Activated naive CD8-positive, alpha-beta T cell (primary cell): ENCODE data around the gene KRTAP10-8.
"Not testable (repeated sequence)": the region's sequence is repeated elsewhere in the genome, so short reads cannot be mapped to it uniquely, and the experiment has no call there.

Experiments used
- H3K27ac Mint-ChIP-seq: one replicate; pipeline ENCODE4 v1.8.0; 2021; ENCODE audit warnings: mixed read lengths
- H3K27me3 Mint-ChIP-seq: one replicate; pipeline ENCODE4 v1.8.0; 2021; ENCODE audit warnings: mixed read lengths
- H3K36me3 Mint-ChIP-seq: one replicate; pipeline ENCODE4 v1.8.0; 2021; ENCODE audit warnings: mixed read lengths
- H3K4me1 Mint-ChIP-seq: one replicate; pipeline ENCODE4 v1.8.0; 2021; ENCODE audit warnings: low read depth, mixed read lengths
- H3K4me3 Mint-ChIP-seq: one replicate; pipeline ENCODE4 v1.8.0; 2021; ENCODE audit warnings: mild to moderate bottlenecking, mixed read lengths
- H3K9me3 Mint-ChIP-seq: one replicate; pipeline ENCODE4 v1.8.0; 2021; ENCODE audit warnings: low read depth, mixed read lengths

The KRTAP10-8 gene, protein sequence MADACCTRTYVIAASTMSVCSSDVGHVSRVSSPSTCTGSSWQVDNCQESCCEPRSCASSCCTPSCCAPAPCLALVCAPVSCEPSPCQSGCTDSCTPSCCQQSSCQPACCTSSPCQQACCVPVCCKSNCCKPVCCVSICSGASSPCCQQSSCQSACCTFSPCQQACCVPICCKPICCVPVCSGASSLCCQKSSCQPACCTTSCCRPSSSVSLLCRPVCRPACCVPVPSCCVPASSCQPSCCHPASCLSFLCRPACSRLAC

DNA sequence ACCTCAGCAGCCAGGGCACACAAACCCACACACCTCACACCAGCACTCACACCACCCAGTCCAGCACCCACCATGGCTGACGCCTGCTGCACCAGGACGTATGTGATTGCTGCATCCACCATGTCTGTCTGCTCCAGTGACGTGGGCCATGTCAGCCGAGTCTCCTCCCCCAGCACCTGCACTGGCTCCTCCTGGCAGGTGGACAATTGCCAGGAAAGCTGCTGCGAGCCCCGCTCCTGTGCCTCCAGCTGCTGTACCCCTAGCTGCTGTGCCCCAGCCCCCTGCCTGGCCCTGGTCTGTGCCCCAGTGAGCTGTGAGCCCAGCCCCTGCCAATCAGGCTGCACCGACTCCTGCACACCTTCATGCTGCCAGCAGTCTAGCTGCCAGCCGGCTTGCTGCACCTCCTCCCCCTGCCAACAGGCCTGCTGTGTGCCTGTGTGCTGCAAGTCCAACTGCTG, at the start of gene KRTAP10-8:
Gene KRTAP10-8 (plus strand): TSS at position 51 of the 458 bp plus-strand sequence. CDS start 22 bp downstream, at position 73.
- peaks cover 13% of the 10 kb centered on the region for H3K9me3 Mint-ChIP-seq
- H3K36me3 Mint-ChIP-seq, result peaks cover 14% of the 10 kb centered on the region
- no peak within 1 kb of the TSS for H3K27ac Mint-ChIP-seq
- H3K4me1 Mint-ChIP-seq, result peaks cover 21% of the 10 kb centered on the region
- no peaks in the 10 kb centered on the region for H3K27me3 Mint-ChIP-seq
- H3K4me3 Mint-ChIP-seq, result no peak within 1 kb of the TSS

GRCh38 chr21:44564099-44564498, 47.8 kb upstream of the KRTAP10-8 start:
- H3K36me3 Mint-ChIP-seq, result peaks cover 8% of the 10 kb centered on the region
- no peak overlapping the region for H3K4me3 Mint-ChIP-seq
- peaks cover 11% of the 10 kb centered on the region for H3K9me3 Mint-ChIP-seq
- H3K27ac Mint-ChIP-seq, result no peak overlapping the region
- peaks cover 15% of the 10 kb centered on the region for H3K4me1 Mint-ChIP-seq
- no peaks in the 10 kb centered on the region for H3K27me3 Mint-ChIP-seq

DNA sequence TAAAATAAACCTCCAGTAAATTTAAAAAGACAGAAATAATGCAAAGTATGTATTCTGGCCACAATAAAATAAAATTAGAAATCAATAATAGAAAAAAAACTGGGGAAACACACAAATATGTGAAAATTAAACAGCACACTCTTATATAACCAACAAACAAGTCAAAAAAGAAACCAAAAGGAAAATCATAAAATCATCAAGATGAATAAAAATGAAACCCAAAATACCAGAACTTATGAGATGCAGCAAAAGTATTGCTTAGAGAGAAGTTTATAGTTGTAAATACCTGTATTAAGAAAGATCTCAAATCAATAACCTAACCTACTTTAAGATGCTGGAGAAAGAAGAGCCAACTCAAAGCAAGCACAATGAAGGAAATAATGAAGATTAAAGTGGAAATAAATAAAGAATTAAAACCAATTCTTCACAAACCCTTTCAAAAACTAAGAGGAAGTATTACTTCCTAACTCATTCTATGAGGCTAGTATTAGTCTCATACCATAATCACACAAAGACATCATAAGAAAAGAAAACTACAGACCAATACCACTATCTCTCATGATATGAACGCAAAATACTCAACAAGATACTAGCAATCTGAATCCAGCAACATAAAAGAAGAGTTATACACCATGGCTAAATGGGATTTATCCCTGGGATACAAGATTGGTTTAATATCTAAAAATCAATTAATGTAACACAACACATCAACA, 46.8 kb upstream of the KRTAP10-8 start:
- Mint-ChIP-seq H3K36me3 (peaks cover 8% of the 10 kb centered on the region), H3K27ac (peak overlapping the region; percentile 30), H3K4me3 (no peak overlapping the region), H3K9me3 (peaks cover 11% of the 10 kb centered on the region), H3K27me3 (no peaks in the 10 kb centered on the region), H3K4me1 (peaks cover 15% of the 10 kb centered on the region)

DNA sequence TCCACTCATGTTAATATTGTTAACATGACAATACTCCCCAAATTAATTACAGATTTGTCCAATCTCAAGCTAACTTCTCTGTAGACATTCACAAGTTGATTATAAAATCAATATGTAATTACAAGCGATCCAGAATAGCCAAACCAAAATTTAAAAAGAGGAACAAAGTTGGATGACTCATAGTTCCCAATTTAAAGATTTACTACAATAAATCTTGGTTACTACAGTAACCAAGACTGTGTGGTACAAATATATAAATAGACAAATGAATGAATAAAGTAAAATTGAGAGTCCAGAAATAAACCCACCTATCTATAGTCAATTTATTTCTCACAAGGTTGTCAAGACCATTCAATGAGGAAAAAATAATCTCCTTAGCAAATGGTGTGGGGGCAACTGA, 45.5 kb upstream of the KRTAP10-8 start:
- peaks cover 2% of the 10 kb centered on the region for H3K36me3 Mint-ChIP-seq
- H3K9me3 Mint-ChIP-seq, result peaks cover 5% of the 10 kb centered on the region
- no peaks in the 10 kb centered on the region for H3K27me3 Mint-ChIP-seq
- no peak overlapping the region for H3K4me3 Mint-ChIP-seq
- no peak overlapping the region for H3K27ac Mint-ChIP-seq
- peaks cover 15% of the 10 kb centered on the region for H3K4me1 Mint-ChIP-seq

- H3K4me3 Mint-ChIP-seq, result no peak overlapping the region
- H3K4me1 Mint-ChIP-seq, result peaks cover 16% of the 10 kb centered on the region
- no peaks in the 10 kb centered on the region for H3K27me3 Mint-ChIP-seq
- peaks cover 2% of the 10 kb centered on the region for H3K36me3 Mint-ChIP-seq
- H3K27ac Mint-ChIP-seq, result no peak overlapping the region
- peaks cover 5% of the 10 kb centered on the region for H3K9me3 Mint-ChIP-seq
These were observed 44.3 kb upstream of the KRTAP10-8 start for GRCh38 chr21:44567481-44568171.

GRCh38 chr21:44568261-44568660, 43.6 kb upstream of the KRTAP10-8 start:
- H3K9me3 Mint-ChIP-seq, result peaks cover 2% of the 10 kb centered on the region
- H3K27me3 Mint-ChIP-seq, result no peaks in the 10 kb centered on the region
- no peak overlapping the region for H3K27ac Mint-ChIP-seq
- peaks cover 1% of the 10 kb centered on the region for H3K36me3 Mint-ChIP-seq
- peaks cover 16% of the 10 kb centered on the region for H3K4me1 Mint-ChIP-seq
- no peak overlapping the region for H3K4me3 Mint-ChIP-seq

DNA sequence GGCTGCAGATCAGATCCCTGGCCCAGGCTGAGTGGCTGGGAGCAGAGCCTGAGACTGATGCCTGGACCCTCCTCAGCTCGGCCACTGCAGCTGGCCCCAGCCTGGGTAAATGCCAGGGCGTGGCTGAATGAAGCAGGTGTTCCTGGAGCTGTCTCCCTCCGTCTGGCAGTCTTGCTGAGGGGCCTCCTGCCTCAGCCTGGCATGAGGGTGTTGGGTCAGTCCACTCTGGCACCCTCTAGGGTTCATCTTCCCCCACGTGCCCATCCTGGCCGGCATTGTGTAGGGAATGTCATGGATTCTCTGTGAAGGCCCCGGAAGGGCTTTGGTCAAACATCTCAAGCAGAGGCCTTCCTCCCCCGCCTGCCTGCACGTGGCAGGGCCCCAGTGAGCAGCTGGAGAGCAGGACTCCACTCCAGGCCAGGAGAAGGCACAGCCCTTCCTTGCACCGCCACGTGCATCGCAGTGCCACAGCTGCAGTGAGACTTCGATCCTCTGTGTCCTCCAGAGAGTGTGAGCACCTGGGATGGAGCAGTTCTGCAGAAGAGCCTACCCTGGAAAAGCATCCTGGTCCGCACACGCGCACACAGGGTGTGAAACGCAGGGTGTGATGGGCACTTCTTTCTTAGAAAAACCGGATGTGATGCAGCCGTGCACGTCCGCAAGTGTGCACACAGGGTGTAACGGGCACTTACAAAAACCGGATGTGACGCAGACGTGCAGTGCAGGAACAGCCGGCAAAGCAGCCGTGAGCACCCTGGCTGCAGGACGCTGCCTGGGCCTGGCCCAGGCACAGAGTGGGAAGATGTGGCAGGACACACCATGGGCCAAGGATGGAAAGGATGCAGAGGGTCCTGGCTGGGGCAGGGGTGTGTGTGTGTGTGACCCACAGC, 43.0 kb upstream of the KRTAP10-8 start:
- H3K27me3 Mint-ChIP-seq, result no peaks in the 10 kb centered on the region
- no peaks in the 10 kb centered on the region for H3K36me3 Mint-ChIP-seq
- no peak overlapping the region for H3K27ac Mint-ChIP-seq
- no peaks in the 10 kb centered on the region for H3K9me3 Mint-ChIP-seq
- H3K4me3 Mint-ChIP-seq, result no peak overlapping the region
- peaks cover 16% of the 10 kb centered on the region for H3K4me1 Mint-ChIP-seq

DNA sequence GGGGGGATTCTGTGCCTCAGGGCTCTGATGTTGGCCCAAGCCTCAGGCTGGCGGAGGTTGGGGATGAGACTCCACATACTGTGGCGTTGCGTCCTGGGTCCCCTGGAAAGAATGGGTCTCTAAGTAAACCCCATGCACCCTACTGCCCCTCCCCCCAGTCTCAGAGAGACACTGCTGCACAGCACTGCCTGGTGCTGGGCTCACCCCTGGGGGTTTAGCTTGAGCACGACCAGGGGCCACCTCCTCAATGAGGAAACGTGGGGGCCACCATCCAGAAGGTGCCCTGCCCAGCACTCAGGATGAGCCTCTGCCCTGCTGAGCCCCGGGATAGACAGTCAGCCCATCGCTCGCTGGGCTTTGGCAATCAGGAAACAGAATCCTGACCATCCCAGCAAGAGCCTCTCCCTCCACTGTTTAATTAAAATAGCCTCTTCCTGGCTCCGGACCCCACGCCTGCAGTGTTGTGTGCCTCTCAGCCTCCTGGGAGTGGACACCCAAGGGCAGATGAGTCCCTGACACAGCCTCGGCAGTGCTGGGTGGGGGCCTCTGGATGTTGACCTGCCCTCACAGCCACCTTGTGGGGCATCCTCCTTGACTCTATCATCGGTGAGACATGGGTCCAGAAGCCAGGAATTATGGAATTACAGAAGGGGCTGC, 41.9 kb upstream of the KRTAP10-8 start:
- H3K27ac Mint-ChIP-seq, result no peak overlapping the region
- no peaks in the 10 kb centered on the region for H3K27me3 Mint-ChIP-seq
- H3K9me3 Mint-ChIP-seq, result no peaks in the 10 kb centered on the region
- no peak overlapping the region for H3K4me3 Mint-ChIP-seq
- no peaks in the 10 kb centered on the region for H3K36me3 Mint-ChIP-seq
- peaks cover 14% of the 10 kb centered on the region for H3K4me1 Mint-ChIP-seq

- no peaks in the 10 kb centered on the region for H3K9me3 Mint-ChIP-seq
- H3K27me3 Mint-ChIP-seq, result no peaks in the 10 kb centered on the region
- H3K27ac Mint-ChIP-seq, result no peak overlapping the region
- H3K4me3 Mint-ChIP-seq, result no peak overlapping the region
- peaks cover 8% of the 10 kb centered on the region for H3K4me1 Mint-ChIP-seq
- no peaks in the 10 kb centered on the region for H3K36me3 Mint-ChIP-seq
These were observed 40.6 kb upstream of the KRTAP10-8 start for GRCh38 chr21:44571296-44571695.

GRCh38 chr21:44571844-44572782, 39.8 kb upstream of the KRTAP10-8 start:
- Mint-ChIP-seq H3K27ac (no peak overlapping the region), H3K4me3 (no peak overlapping the region), H3K27me3 (no peaks in the 10 kb centered on the region)

GRCh38 chr21:44572959-44573583, 38.8 kb upstream of the KRTAP10-8 start:
- Mint-ChIP-seq H3K27me3 (no peaks in the 10 kb centered on the region), H3K9me3 (peaks cover 10% of the 10 kb centered on the region), H3K27ac (no peak overlapping the region), H3K4me3 (no peak overlapping the region), H3K36me3 (peaks cover 4% of the 10 kb centered on the region), H3K4me1 (peaks cover 6% of the 10 kb centered on the region)

More at GRCh38 chr21:44571844-44572782, 39.8 kb upstream of the KRTAP10-8 start:
- Mint-ChIP-seq H3K36me3 (peaks cover 4% of the 10 kb centered on the region), H3K9me3 (peaks cover 8% of the 10 kb centered on the region), H3K4me1 (peaks cover 6% of the 10 kb centered on the region)

GRCh38 chr21:44573630-44574456, 38.0 kb upstream of the KRTAP10-8 start, which contains the start of gene KRTAP10-4:
Gene KRTAP10-4 (plus strand): TSS chr21:44573729. CDS start chr21:44573759, 30 bp downstream.
- H3K4me3 Mint-ChIP-seq, H3K27me3 Mint-ChIP-seq, H3K27ac Mint-ChIP-seq, H3K9me3 Mint-ChIP-seq, H3K4me1 Mint-ChIP-seq, H3K36me3 Mint-ChIP-seq: not testable (repeated sequence)
